ENCODE measurements around the gene ARHGEF19. TPM values are rescaled to one million over a fixed set of nuclear protein-coding genes. Genes with fewer than 3 reads are reported as not detected.

The ARHGEF19 gene
- total and polyA plus RNA-seq, 9 of the 15 experiments (the other 6 are each of a cell fraction or from before 2014, with no cell fraction given): 0.73 to 21.0 (median 5.2) TPM

GRCh38 chr1:16172964-16173446 lies 39.4 kb downstream of the ARHGEF19 start (continued):
- TF ChIP-seq ZNF407 (IDR thresholded peaks at IDR 0.05; ENCODE audit: low read depth): no peak; the same call in 1 of the 2 replicates
- TF ChIP-seq IRF2 (CRISPR knock-in tag; IDR thresholded peaks at IDR 0.05): no peak
- no peak for TF ChIP-seq ZNF586 (CRISPR knock-in tag; conservative IDR thresholded peaks at IDR 0.05)
- TF ChIP-seq MEF2D (tag; conservative IDR thresholded peaks at IDR 0.05; ENCODE audit: low read depth): 0 out of 2 replicates have a peak, but pooled peaks have one; percentile 54
- TF ChIP-seq DACH1 (IDR thresholded peaks at IDR 0.05; ENCODE audit: partially characterized antibody): no peak
- TF ChIP-seq POLR2G (IDR thresholded peaks at IDR 0.05; ENCODE audit: low read depth, low read length): peak; percentile 79
- no peak for TF ChIP-seq RFX1 (IDR thresholded peaks at IDR 0.05)
- no peak for TF ChIP-seq GMEB1 (CRISPR knock-in tag; IDR thresholded peaks at IDR 0.05)
- no peak for TF ChIP-seq ZNF316 (IDR thresholded peaks at IDR 0.05)
- peak; percentile 76 for TF ChIP-seq RBFOX2 (IDR thresholded peaks at IDR 0.05; ENCODE audit: low read depth, low read length)
- no peak for TF ChIP-seq TAF9B (IDR thresholded peaks at IDR 0.05; ENCODE audit: partially characterized antibody)
- TF ChIP-seq KDM1A (IDR thresholded peaks at IDR 0.05): no peak
- no peak for TF ChIP-seq ZNF695 (CRISPR knock-in tag; IDR thresholded peaks at IDR 0.05)
- TF ChIP-seq KAT8 (IDR thresholded peaks at IDR 0.05; ENCODE audit: low read depth): no peak
- TF ChIP-seq CREB3L1 (IDR thresholded peaks at IDR 0.05; ENCODE audit: borderline replicate concordance, low read depth): no peak
- TF ChIP-seq TAF15 (IDR thresholded peaks at IDR 0.05; ENCODE audit: low read depth, low read length): no peak
- peak; percentile 37 to 40; a peak in 3 of 4 replicates for TF ChIP-seq MAZ (CRISPR knock-in tag; conservative IDR thresholded peaks at IDR 0.05 in 1 of 2, IDR thresholded peaks at IDR 0.05 in 1 of 2)
- TF ChIP-seq ELF4 (CRISPR knock-in tag; IDR thresholded peaks at IDR 0.05): no peak

Data from K562 (cell line).